AG09319 (cell line): ENCODE results near the gene EP400.

Source experiments
- DNase-seq: peaks from one replicate; pipeline ENCODE4 v3.0.0-alpha.2; 2010; ENCODE audit warnings: low read depth; ENCODE audit errors: extremely low read depth
- TF ChIP-seq, protein P1 (sequence below): IDR thresholded peaks from 2 replicates; pipeline ENCODE4 v1.5.1; 2011; ENCODE audit warnings: low read depth, mild to moderate bottlenecking, inconsistent platforms, low read length, moderate library complexity

Gene EP400

DNA sequence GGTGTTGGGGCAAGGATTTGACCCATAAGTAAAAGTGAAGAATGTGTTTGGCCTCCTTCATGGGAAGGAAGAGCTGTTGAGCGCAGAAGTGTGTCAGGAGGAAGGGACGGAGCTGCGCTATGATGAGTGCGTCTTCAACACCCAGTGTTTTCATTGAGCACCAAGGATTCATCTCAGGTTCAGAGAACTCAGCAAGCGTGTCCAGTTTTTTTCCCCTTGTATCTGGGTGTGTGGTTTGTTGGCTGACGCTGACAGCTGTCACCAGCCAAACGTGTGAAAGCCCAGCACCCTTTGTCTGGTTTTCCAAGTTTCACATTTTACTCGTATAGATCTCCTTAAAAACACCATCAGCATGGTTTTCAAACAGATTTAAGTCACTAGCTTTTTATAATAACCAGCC is 12.3 kb downstream of the EP400 start:
- TF ChIP-seq, protein P1, sequence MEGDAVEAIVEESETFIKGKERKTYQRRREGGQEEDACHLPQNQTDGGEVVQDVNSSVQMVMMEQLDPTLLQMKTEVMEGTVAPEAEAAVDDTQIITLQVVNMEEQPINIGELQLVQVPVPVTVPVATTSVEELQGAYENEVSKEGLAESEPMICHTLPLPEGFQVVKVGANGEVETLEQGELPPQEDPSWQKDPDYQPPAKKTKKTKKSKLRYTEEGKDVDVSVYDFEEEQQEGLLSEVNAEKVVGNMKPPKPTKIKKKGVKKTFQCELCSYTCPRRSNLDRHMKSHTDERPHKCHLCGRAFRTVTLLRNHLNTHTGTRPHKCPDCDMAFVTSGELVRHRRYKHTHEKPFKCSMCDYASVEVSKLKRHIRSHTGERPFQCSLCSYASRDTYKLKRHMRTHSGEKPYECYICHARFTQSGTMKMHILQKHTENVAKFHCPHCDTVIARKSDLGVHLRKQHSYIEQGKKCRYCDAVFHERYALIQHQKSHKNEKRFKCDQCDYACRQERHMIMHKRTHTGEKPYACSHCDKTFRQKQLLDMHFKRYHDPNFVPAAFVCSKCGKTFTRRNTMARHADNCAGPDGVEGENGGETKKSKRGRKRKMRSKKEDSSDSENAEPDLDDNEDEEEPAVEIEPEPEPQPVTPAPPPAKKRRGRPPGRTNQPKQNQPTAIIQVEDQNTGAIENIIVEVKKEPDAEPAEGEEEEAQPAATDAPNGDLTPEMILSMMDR = no peak
- DNase-seq = no peak

DNA sequence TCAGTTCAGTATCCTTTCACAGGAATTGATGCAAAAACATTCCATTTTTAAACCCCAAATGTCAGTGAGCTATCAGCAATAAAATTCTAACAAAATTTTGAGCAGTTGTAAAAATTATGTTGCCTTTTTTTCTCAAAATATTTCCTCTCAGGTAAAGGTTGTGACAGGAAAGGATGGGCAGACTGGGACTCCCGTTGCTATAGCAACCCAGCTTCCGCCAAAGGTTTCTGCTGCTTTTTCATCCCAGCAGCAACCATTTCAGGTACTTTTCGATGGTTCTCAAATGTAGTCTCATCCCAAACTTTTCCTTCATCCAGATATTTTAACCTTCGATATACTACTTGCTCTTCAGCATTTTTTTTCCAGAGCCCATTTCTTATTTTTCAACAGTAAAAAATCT is 13.6 kb downstream of the EP400 start:
- TF ChIP-seq, protein P1 = no peak
- DNase-seq = no peak

DNA sequence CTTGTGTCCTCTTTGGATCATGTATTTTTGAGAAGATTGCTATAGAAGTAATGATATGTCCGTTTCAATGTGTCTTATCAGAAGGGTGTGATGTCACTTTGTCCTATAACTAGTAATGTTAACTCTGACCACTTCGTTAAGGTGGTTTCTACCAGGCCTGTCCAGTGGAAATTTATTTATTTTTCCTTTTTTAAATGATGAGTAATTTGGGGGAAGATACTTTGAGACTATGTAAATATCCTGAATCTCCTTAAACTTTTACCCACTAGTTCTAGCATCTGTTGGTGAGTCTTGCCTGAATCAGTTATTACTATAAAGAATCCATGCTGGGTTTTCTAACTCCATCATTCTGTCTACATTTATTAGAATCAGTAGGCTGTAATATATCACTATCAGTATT is 15.3 kb downstream of the EP400 start:
- TF ChIP-seq, protein P1 = no peak
- DNase-seq = no peak

DNA sequence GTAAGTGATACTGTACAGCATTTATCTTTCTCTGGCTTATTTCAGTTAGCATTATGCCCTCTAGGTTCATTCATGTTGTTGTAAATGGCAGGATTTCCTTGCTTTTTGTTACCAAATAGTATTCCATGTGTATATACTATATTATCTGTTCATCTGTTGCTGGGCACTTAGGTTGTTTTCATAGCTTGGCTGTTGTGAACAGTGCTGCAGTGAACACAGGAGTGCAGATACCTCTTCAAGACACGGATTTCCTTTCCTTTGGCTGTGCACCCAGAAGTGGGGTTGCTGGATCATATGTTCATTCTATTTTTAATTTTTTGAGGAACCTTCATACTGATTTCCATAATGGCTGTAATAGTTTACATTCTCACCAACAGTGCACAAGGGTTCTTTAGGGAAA is 21.5 kb downstream of the EP400 start:
- DNase-seq = no peak
- TF ChIP-seq, protein P1 = no peak

DNA sequence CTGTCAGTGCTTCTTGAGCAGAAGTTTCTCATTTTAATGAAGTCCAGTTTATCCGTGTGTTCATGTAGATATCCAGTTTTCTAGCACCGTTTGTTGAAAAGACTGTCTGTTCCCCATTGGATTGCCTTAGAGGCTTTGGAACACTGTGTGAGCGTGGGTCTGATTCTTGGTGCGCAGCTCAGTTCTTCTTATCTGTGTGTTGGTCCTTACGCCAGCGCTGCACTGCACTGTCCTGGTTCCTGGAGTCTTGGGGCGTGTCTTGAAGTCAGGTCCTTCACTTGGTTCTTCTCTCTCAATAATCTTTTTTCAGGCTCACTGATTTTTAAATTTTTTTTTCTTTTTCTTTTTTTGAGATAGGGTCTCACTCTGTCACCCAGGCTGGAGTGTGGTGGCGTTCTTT is 25.5 kb downstream of the EP400 start:
- TF ChIP-seq, protein P1 = no peak
- DNase-seq = no peak

DNA sequence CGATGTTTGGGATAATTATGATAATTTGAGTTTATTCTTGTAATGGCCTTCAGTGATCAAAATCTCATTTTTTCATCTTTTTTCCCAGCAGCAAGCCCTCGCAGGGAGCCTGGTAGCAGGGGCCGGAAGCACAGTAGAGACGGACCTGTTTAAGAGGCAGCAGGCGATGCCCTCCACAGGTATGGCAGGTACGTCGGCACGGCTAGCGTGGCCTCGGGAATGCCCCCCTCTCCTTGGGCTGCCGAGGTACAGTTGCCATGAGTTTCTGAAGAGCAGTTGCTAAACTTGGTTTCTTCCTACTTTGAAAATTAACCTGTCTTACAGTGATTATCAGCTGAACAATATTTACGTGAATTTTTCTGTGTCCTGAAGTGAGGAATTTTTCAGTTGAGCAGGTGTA is 29.9 kb downstream of the EP400 start:
- TF ChIP-seq, protein P1 = no peak

DNA sequence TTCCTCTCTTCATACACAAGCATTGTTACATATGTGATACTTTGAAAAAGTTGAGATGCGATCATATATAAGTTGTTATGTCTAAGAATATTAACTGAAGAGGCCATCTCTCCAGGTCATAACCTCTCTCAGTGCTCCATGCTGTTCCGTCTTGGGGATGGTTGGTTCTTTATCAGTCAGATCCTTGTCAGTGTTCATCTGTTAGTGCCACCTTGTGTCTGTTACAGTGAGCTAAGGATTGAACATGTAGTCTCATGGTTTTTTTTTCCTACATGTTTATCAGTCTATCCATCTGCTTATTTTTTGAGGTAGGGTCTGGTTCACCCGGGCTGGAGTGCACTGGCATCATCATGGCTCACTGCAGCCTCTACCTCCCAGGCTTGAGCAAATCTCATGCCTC is 30.5 kb downstream of the EP400 start:
- TF ChIP-seq, protein P1 = no peak
- DNase-seq = no peak

More for the DNA sequence above, 29.9 kb downstream of the EP400 start:
- DNase-seq = no peak
